Measurements from ENCODE around the gene KRTAP10-1. TPM values are rescaled to one million over a fixed set of nuclear protein-coding genes. Genes with fewer than 3 reads are reported as not detected.

Gene KRTAP10-1
- total RNA-seq, 1 experiment from 2014 or later = 0.47 TPM

- no TSS peak for BruUV-seq (replicated peaks)
- Histone ChIP-seq H3K4me3 (ENCODE audit: low read depth, low read length, poor library complexity, severe bottlenecking) (no peak overlapping the region), H3K27ac (ENCODE audit: low read depth, low read length, poor library complexity, severe bottlenecking) (no peak overlapping the region), H3K9me3 (ENCODE audit: low read depth, low read length, poor library complexity, severe bottlenecking) (peaks cover 12% of the 10 kb centered on the region), H3K4me1 (ENCODE audit: insufficient read depth, low read length, poor library complexity, severe bottlenecking) (no peaks in the 10 kb centered on the region), H3K27me3 (replicated peaks; ENCODE audit: insufficient read depth, low read depth, low read length, poor library complexity) (no peaks in the 10 kb centered on the region), H3K36me3 (ENCODE audit: insufficient read depth, low read length, poor library complexity, severe bottlenecking) (no peaks in the 10 kb centered on the region)
- intact Hi-C loops (cut with micrococcal nuclease; ENCODE audit: unreplicated experiment) = no loop called here
- no peak for DNase-seq (ENCODE audit: low spot score)
- ChIA-PET CTCF (no interaction called here), POLR2A (ENCODE audit: low non-redundant PET) (no interaction called here)
- TF ChIP-seq EZH2 (IDR thresholded peaks at IDR 0.05; ENCODE audit: borderline replicate concordance, low read depth, low read length, poor library complexity, severe bottlenecking) (no peak), CTCF (conservative IDR thresholded peaks at IDR 0.05; ENCODE audit: low read depth, low read length) (no peak)
Measured at GRCh38 chr21:44496564-44497550, 43.1 kb downstream of the KRTAP10-1 start.

GRCh38 chr21:44495611-44496563 lies 44.1 kb downstream of the KRTAP10-1 start:
- no peak for DNase-seq (ENCODE audit: low spot score)
- CTCF ChIA-PET = no interaction called here
- intact Hi-C loops (cut with micrococcal nuclease; ENCODE audit: unreplicated experiment) = no loop called here

More at GRCh38 chr21:44495611-44496563, 44.1 kb downstream of the KRTAP10-1 start:
- no peak overlapping the region for H3K27ac ChIP-seq (ENCODE audit: low read depth, low read length, poor library complexity, severe bottlenecking)
- POLR2A ChIA-PET (ENCODE audit: low non-redundant PET) = no interaction called here
- H3K36me3 ChIP-seq (ENCODE audit: insufficient read depth, low read length, poor library complexity, severe bottlenecking) = no peaks in the 10 kb centered on the region
- no peak overlapping the region for H3K4me3 ChIP-seq (ENCODE audit: low read depth, low read length, poor library complexity, severe bottlenecking)
- no peaks in the 10 kb centered on the region for H3K27me3 ChIP-seq (replicated peaks; ENCODE audit: insufficient read depth, low read depth, low read length, poor library complexity)
- BruUV-seq (replicated peaks) = no TSS peak
- H3K4me1 ChIP-seq (ENCODE audit: insufficient read depth, low read length, poor library complexity, severe bottlenecking) = no peaks in the 10 kb centered on the region
- peaks cover 12% of the 10 kb centered on the region for H3K9me3 ChIP-seq (ENCODE audit: low read depth, low read length, poor library complexity, severe bottlenecking)
- TF ChIP-seq EZH2 (IDR thresholded peaks at IDR 0.05; ENCODE audit: borderline replicate concordance, low read depth, low read length, poor library complexity, severe bottlenecking) (no peak), CTCF (conservative IDR thresholded peaks at IDR 0.05; ENCODE audit: low read depth, low read length) (no peak)

Data from A673 (cell line).